Hepatic stellate cell (primary cell): Measurements from ENCODE around the gene SPEF1.
A peak's percentile ranks its signal among the peaks of the same experiment; 100 is the strongest.
"Not testable (repeated sequence)": the region's sequence is repeated elsewhere in the genome, so short reads cannot be mapped to it uniquely, and the experiment has no call there.

Source experiments
- DNase-seq: peaks from one replicate; pipeline ENCODE4 v3.0.0; 2011; ENCODE audit warnings: low spot score

SPEF1 gene, protein sequence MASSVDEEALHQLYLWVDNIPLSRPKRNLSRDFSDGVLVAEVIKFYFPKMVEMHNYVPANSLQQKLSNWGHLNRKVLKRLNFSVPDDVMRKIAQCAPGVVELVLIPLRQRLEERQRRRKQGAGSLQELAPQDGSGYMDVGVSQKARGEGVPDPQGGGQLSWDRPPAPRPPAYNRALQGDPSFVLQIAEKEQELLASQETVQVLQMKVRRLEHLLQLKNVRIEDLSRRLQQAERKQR

DNA sequence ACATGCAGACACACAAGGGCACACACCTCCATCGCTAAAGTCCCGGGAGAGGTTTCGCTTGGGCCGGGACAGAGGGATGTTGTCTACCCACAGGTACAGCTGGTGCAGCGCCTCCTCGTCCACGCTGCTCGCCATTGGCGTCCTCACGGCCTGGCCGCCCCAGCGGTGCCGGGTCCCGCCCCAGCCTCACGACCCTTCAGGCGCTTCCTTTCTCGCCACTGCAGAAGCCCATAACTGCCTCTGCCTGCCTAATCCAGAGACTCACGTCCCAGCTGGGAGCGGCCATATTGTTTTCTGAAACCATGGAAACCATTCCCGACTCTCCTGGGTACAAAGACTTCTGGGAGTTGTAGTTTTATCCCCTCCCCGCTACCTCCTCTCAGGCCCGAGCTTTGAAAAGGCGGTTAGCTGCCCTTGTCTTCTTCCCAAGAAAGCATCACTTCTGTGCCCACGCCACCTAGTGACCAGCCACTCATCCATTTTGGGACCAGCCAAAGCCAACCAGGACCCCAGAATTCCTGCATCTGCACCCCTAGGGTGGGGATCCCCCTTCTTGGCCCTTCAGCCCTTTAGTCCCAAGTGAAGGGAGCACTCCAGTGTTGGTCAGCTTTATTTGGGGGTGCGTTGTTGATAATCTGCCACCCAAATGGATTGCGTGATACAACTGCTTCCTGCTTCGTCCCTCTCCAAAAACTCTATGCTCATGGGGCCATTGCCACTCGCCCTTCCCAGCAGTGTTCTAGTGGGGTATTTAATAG is at the start of gene SPEF1:
Gene SPEF1 (minus strand): TSS at position 296 of the 758 bp plus-strand sequence. CDS start 161 bp downstream, at position 135.
- DNase-seq, result peak; percentile 99

DNA sequence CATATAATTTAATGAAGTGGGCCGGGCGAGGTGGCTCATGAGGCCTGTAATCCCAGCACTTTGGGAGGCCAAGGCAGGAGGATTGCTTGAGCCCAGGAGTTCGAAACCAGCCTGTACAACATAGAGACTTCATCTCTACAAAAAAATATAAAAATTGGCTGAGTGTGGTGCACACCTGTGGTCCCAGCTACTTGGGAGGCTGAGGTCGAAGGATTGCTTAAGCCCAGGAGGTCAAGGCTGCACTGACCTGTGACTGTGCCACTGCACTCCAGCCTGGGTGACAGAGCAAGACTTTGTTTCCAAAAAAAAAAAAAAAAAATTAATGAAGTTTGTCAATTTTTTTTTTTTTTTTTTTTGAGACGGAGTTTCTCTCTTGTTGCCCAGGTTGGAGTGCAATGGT is 48.6 kb upstream of the SPEF1 start:
- DNase-seq, result not testable (repeated sequence)

DNA sequence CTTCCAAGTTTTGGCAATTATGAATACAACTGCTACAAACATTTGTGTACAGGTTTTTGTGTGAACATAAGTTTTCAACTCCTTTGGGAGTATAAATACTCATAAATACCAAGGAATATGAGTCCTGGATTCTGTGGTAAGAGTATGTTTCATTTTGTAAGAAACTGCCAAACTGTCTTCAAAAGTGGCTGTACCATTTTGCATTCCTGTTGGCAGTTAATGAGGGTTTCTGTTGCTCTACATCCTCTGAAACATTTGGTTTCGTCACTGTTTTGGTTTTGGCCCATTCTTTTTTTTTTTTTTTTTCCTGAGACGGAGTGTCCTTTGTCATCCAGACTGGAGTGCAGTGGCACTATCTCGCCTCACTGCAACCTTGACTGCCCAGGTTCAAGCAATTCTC is 47.5 kb upstream of the SPEF1 start:
- DNase-seq, result no peak

GRCh38 chr20:3826420-3826819 is 45.2 kb upstream of the SPEF1 start:
- no peak for DNase-seq

DNA sequence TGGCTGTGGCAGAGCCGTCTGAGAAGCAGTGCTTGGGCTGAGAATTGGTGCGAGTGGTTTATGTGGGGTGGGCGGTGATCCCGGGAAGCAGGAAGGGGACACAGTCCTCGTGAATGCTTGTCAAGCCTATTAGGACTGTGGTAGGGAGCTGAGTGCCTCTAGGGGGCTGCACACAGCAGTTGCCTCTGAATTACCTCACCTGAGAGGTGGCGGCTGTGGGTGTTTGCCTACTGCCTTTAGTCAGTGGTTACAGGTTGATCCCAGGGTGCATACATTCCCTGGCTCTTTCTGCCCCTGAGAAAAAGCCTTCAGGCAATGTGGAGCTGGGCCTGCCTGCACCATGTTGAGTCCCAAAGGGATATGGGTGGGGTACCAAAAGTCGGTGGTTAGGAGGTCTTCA is 44.3 kb upstream of the SPEF1 start:
- no peak for DNase-seq

DNA sequence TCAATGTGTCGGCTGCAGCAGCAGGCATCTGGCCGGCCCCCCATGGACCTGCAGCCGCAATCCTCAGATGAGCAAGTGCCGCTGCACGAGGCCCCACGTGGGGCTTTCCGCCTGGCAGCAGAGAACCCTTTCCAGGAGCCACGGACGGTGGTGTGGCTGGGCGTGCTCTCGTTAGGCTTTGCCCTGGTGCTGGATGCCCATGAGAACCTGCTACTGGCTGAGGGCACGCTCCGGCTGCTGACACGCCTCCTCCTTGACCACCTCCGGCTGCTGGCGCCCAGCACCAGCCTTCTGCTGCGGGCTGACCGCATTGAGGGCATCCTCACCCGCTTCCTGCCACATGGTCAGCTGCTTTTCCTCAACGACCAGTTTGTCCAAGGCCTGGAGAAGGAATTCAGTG is 42.6 kb upstream of the SPEF1 start:
- no peak for DNase-seq

GRCh38 chr20:3821996-3822395 is 40.7 kb upstream of the SPEF1 start:
- no peak for DNase-seq

GRCh38 chr20:3820901-3821727 is 39.9 kb upstream of the SPEF1 start:
- no peak for DNase-seq

DNA sequence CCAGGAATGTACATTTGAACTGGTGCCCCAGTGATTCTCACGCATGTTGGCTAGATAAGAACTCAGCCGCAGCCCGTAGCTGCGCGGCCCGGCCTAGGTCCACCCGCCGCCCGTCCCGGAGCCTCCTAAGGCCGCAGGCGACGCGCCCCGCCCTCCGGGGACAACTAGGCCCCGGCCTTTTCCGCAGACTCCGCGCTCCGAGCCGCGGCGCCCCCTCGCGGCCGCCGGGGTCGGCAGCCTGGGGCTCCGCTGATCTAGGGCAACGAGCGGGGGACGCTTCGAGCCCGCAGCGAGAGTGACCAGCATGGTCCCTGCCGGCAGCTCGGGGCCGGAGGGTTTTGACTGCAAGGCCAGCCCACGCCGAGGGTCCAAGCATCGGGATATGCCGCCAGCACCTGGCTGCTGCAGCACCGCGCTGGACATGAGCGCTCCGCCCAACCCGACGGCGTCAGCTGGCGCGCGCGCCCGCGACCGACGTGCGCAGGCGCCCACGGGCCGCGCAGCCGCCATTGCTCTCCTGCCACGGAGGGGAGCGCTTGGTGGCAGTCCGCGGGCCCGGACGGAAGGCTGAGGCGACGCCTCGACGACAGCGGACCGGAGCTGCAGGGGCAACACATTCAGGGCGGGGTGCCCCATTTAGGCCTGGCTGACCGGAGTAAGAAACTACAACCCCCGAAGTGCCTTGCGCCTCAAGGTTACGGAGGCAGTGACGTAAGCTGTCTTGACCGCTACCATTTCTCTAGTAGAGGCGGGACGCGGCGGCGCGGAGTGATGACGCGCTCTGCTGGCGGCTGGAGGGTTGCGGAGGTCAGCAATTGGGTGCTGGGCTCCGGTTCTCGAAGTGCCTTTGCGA is 39.0 kb upstream of the SPEF1 start, which contains the start of gene AP5S1:
Gene AP5S1 (plus strand): TSS at position 500 of the 853 bp plus-strand sequence. CDS start 1,571 bp downstream, outside the sequence.
- peak; percentile 93 for DNase-seq

- no peak for DNase-seq
These were observed 38.3 kb upstream of the SPEF1 start for GRCh38 chr20:3819411-3820047.

DNA sequence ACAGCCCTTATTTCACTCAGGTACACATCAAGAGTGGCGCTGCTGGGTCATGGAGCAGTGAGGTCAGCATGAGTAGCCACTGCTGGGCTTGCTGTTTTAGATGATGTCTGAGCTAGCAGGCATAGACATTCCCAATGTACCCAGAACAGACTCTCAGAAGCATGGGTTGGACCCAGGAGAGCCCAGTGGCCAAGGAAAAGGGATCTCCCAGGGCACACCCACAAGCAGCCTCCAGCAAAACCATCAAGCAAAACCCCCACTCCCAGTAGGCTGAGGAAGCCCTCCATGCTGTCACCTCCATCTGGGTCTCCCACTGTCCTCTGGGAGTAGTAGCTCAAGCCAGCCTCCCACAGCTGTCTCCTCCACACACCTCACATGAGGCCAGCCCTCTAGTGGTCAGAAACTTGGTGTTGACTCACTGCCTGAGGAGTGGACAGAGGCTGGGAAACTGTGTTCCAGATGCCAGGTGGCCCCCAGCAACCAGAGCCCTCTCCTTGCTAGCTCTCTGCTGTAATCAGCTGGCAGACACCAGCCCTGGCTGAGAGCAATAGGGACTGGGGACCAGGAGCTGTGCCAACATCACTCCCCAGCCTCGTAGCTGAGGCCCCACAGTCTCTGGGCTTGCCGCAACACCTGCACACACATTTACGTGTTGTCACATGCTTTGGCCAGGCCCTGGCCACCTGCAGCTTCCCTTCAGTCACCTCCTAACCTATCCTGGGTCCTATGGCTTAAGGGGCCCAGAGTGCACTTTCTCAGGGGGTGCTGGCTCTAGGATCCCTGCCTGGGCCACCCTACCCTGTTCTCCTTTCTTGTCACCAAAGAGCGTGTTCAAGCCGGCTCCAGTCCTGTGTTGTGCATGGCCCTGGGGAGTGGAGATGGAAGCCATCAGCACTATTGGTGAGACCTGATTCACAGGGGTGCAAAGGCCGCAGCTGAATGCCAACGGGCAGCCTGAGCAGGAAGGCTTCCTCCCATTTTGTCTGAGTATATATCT is 37.2 kb upstream of the SPEF1 start:
- peak; percentile 85 for DNase-seq

GRCh38 chr20:3815703-3816315 is 34.6 kb upstream of the SPEF1 start:
- no peak for DNase-seq

- DNase-seq, result no peak
These were observed 33.8 kb upstream of the SPEF1 start for GRCh38 chr20:3814928-3815495.

DNA sequence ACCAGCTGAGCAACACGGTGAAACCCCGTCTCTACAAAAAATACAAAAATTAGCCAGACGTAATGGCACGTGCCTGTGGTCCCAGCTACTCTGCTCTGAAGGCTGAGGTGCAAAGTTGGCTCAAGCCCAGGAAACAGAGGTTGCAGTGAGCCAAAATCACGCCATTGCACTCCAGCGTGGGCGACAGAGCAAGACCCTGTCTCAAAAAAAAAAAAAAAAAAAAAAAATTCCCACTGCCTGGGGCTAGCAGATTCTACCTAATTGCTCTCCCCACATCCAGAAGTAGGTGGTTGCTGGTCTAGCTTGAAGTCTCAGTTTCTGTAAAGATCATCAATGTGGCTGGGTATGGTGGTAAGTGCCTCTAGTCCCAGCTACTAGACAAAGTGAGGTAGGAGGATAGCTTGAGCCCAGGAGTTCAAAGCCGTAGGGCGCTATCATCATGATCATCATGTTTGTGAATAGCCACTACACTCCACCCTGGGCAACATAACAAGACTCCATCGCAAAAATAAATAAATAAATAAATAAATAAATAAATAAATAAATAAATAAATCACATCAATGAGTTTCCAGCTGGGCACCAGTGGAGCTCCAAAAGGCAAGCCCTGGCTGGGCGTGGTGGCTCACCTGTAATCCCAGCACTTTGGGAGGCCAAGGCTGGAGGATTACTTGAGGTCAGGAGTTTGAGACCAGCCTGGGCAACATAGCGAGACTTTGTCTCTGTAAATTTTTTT is 32.8 kb upstream of the SPEF1 start:
- DNase-seq, result no peak

DNA sequence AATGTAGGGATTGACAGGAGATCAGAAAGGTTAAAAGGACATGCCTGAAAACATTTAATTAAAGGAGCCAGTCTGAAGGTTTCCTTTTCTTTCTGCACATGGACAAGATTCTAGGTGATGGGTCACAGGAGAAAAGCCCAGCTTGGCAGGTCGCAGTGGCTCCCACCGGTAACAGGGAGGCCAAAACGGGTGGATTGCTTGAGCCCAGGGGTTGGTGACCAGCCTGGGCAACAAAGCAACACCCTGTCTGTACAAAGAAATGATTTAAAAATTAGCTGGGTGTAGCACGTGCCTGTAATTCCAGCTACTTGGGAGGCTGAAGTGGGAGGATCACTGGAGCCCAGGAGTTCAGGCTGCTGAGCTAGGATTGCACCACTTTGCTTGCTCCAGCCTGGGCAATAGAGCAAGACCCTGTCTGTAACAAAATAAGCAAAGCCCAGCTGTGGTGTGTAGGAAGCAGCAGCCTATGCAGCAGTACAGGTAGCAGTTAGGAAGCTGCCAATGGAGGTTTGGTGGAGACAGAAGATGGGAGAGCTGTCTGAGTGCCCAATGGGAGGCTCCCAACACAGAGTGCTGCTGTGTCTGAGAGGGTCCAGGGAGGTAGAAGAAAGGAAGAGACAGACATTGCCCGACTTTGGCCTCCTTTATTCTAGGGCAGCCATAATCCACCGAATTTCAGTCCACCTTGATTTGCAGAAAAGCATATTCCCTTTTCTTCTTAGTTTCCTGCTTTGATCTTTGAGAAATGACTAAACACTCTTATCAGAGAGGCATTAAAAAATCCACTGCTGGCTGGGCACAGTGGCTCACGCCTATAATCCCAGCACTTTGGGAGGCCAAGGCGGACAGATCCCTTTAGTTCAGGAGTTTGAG is 32.0 kb upstream of the SPEF1 start:
- no peak for DNase-seq

DNA sequence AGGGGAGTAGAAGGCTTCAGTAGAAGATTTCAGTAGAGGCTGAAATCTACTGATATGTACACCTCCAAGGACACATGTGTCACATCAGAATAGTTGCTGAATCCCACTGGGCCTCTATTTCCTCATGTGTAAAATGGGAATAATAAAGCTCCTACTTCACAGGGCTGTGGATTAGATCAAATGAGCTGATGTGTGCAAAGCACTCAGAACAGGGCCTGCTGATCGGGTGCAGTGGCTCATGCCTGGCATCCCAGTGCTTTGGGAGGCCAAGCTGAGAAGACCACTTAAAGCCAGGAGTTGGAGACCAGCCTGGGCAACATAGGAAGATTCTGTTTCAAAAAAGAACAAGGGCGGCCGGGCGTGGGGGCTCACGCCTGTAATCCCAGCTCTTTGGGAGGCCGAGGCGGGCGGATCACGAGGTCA is 31.0 kb upstream of the SPEF1 start:
- DNase-seq, result no peak
